Measurements from ENCODE around the gene LTB4R. TPM values are rescaled to one million over a fixed set of nuclear protein-coding genes. Genes with fewer than 3 reads are reported as not detected.

LTB4R gene
- total and polyA plus RNA-seq, 10 donors: 13.9 to 50.4 (median 32.1) TPM

- Histone ChIP-seq H3K4me1 (peaks cover 0 to 13% (median 4%) of the 10 kb centered on the region in 6 donors), H3K9me3 (no peaks in the 10 kb centered on the region), H3K27me3 (replicated peaks in 1 of 7) (no peaks in the 10 kb centered on the region), H3K27ac (no peak overlapping the region), H3K36me3 (peaks cover 0 to 59% (median 44%) of the 10 kb centered on the region in 6 donors), H3K4me3 (no peak overlapping the region)
- no peak for DNase-seq
- TF ChIP-seq POLR2AphosphoS5 (IDR thresholded peaks at IDR 0.05) (no peak), POLR2A (IDR thresholded peaks at IDR 0.05) (no peak)
- TF ChIP-seq, protein P1, sequence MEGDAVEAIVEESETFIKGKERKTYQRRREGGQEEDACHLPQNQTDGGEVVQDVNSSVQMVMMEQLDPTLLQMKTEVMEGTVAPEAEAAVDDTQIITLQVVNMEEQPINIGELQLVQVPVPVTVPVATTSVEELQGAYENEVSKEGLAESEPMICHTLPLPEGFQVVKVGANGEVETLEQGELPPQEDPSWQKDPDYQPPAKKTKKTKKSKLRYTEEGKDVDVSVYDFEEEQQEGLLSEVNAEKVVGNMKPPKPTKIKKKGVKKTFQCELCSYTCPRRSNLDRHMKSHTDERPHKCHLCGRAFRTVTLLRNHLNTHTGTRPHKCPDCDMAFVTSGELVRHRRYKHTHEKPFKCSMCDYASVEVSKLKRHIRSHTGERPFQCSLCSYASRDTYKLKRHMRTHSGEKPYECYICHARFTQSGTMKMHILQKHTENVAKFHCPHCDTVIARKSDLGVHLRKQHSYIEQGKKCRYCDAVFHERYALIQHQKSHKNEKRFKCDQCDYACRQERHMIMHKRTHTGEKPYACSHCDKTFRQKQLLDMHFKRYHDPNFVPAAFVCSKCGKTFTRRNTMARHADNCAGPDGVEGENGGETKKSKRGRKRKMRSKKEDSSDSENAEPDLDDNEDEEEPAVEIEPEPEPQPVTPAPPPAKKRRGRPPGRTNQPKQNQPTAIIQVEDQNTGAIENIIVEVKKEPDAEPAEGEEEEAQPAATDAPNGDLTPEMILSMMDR (IDR thresholded peaks at IDR 0.05 in 8 of 11, conservative IDR thresholded peaks at IDR 0.05 in 3 of 11): no peak
- intact Hi-C loops (cut with DNase I; ENCODE audit: low total_unique reads): no loop called here
- WGBS, 5 donors: 50 to 75% (median 60%) methylated on average over 5 to 6 of the region's 6 CpGs
Observed at GRCh38 chr14:24289649-24290280, 21.5 kb upstream of the LTB4R start.

GRCh38 chr14:24290746-24291145, 20.6 kb upstream of the LTB4R start:
- Histone ChIP-seq H3K27ac (no peak overlapping the region), H3K27me3 (replicated peaks in 1 of 7) (no peaks in the 10 kb centered on the region), H3K4me1 (peaks cover 0 to 14% (median 4%) of the 10 kb centered on the region in 6 donors), H3K36me3 (peaks cover 3 to 69% (median 52%) of the 10 kb centered on the region in 6 donors), H3K9me3 (no peaks in the 10 kb centered on the region), H3K4me3 (no peak overlapping the region)
- TF ChIP-seq POLR2A (IDR thresholded peaks at IDR 0.05) (no peak), POLR2AphosphoS5 (IDR thresholded peaks at IDR 0.05) (no peak)
- TF ChIP-seq, protein P1 (IDR thresholded peaks at IDR 0.05 in 8 of 11, conservative IDR thresholded peaks at IDR 0.05 in 3 of 11): no peak
- intact Hi-C loops (cut with DNase I; ENCODE audit: low total_unique reads): no loop called here
- DNase-seq: no peak
- 73 to 95% (median 91%) methylated on average over 9 of the region's 9 CpGs for WGBS, 5 donors

- peak overlapping the region in 1 of 8 donors; percentile 9 for H3K27ac ChIP-seq
- intact Hi-C loops (cut with DNase I; ENCODE audit: low total_unique reads): no loop called here
- no peak overlapping the region for H3K4me3 ChIP-seq
- TF ChIP-seq, protein P1 (IDR thresholded peaks at IDR 0.05 in 8 of 11, conservative IDR thresholded peaks at IDR 0.05 in 3 of 11): no peak
- TF ChIP-seq POLR2A (IDR thresholded peaks at IDR 0.05): no peak
- no peak for TF ChIP-seq POLR2AphosphoS5 (IDR thresholded peaks at IDR 0.05)
- no peaks in the 10 kb centered on the region for H3K9me3 ChIP-seq
- H3K36me3 ChIP-seq: peaks cover 3 to 77% (median 57%) of the 10 kb centered on the region in 6 donors
- H3K27me3 ChIP-seq (replicated peaks in 1 of 7): no peaks in the 10 kb centered on the region
- peaks cover 3 to 22% (median 7%) of the 10 kb centered on the region in 6 donors for H3K4me1 ChIP-seq
- no peak for DNase-seq
- 79 to 97% (median 92%) methylated on average over 3 of the region's 3 CpGs for WGBS, 5 donors
Observed at GRCh38 chr14:24291446-24292117, 19.7 kb upstream of the LTB4R start.

DNA sequence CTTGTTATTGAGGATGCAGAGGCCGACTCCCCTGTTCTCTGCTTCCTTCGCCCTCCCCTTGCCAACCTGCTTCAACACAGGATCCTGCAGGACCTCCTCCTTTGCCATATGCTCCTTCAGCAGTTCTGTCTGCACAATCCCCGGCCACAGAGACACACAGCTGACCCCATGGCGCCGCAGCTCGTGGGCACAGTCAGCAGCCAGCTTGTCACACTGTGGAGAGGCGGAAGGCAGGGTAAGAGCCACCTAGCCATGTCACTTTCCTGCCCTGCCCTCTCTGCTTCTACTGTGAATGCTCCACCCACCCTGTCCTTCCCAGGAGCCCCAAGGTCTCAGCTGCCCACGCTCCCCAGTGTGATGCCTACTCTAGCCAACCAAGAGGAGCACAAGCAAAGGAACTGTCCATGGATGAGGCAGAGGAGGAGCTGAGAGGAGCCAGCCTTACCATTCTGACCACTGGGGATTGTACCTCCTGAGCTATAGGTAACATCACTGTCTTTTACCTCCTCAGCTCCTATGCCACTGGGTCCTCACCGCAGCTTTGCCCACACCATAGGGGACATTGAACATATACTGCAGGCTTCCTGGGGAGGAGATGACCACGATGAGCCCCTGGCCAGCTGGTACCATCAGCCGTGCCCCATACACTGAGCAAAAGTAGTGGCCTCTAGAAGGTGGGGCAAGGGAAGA, 19.0 kb upstream of the LTB4R start:
- Histone ChIP-seq H3K27ac (peak overlapping the region in 1 of 8 donors; percentile 17), H3K9me3 (no peaks in the 10 kb centered on the region), H3K4me1 (peaks cover 9 to 29% (median 14%) of the 10 kb centered on the region in 6 donors), H3K36me3 (peaks cover 3 to 82% (median 57%) of the 10 kb centered on the region in 6 donors), H3K27me3 (replicated peaks in 1 of 7) (no peaks in the 10 kb centered on the region), H3K4me3 (no peak overlapping the region)
- TF ChIP-seq POLR2A (IDR thresholded peaks at IDR 0.05) (no peak), POLR2AphosphoS5 (IDR thresholded peaks at IDR 0.05) (peak in 2 of 3 donors; percentile 34 to 41)
- TF ChIP-seq, protein P1 (IDR thresholded peaks at IDR 0.05 in 8 of 11, conservative IDR thresholded peaks at IDR 0.05 in 3 of 11): no peak
- intact Hi-C loops (cut with DNase I; ENCODE audit: low total_unique reads): no loop called here
- no peak for DNase-seq
- 78 to 92% (median 88%) methylated on average over 11 of the region's 11 CpGs for WGBS, 5 donors

Measured in spleen (tissue), 11 donors.